H1 (cell line): ENCODE results near the gene CHST3. TPM values are rescaled to one million over a fixed set of nuclear protein-coding genes. Genes with fewer than 3 reads are reported as not detected.

Source experiments
- CBX8 ChIP-seq: fragments of 300-800, 300-1000 bp; sonication (generic); IDR thresholded peaks from 2 replicates; pipeline ENCODE4 v1.7.1; 2016; ENCODE audit warnings: low read depth, low read length, borderline replicate concordance
- CTBP2 ChIP-seq: IDR thresholded peaks from 2 replicates; pipeline ENCODE4 v1.7.0; 2011; ENCODE audit warnings: borderline replicate concordance, mild to moderate bottlenecking, moderate library complexity, mixed read lengths, low read length; ENCODE audit not compliant: insufficient read depth, insufficient read length
- EZH2 ChIP-seq: fragments of 200-600 bp; sonication (generic); IDR thresholded peaks from 2 replicates; pipeline ENCODE4 v1.7.1; 2012; ENCODE audit warnings: low read depth, mild to moderate bottlenecking, moderate library complexity, low read length, inconsistent platforms; ENCODE audit not compliant: severe bottlenecking
- GTF2F1 ChIP-seq: IDR thresholded peaks from 2 replicates; pipeline ENCODE4 v1.6.1; 2012; ENCODE audit warnings: low read depth, low read length, improper control_type of control experiment, borderline replicate concordance
- JUND ChIP-seq: IDR thresholded peaks from 2 replicates; pipeline ENCODE4 v1.6.1; 2011; ENCODE audit warnings: mild to moderate bottlenecking, improper control_type of control experiment, low read length
- PHF8 ChIP-seq: fragments of 200-600 bp; sonication (generic); conservative IDR thresholded peaks from 2 replicates; pipeline ENCODE4 v1.7.1; 2012; ENCODE audit warnings: low read depth, mild to moderate bottlenecking, inconsistent platforms, low read length, moderate library complexity
- POLR2AphosphoS5 ChIP-seq: IDR thresholded peaks from 2 replicates; pipeline ENCODE4 v1.6.1; 2011; ENCODE audit warnings: low read depth, low read length
- SAP30 ChIP-seq: fragments of 300-600 bp; sonication (generic); IDR thresholded peaks from 2 replicates; pipeline ENCODE4 v1.7.1; 2012; ENCODE audit warnings: low read length, moderate library complexity, mild to moderate bottlenecking, inconsistent platforms; ENCODE audit not compliant: insufficient read depth, insufficient replicate concordance
- TAF1 ChIP-seq: IDR thresholded peaks from 2 replicates; pipeline ENCODE4 v1.6.1; 2011; ENCODE audit warnings: mild to moderate bottlenecking, low read depth, low read length
- TEAD4 ChIP-seq: IDR thresholded peaks from 2 replicates; pipeline ENCODE4 v1.6.1; 2012; ENCODE audit warnings: low read depth, low read length, inconsistent platforms, mixed read lengths
- YY1 ChIP-seq: IDR thresholded peaks from 2 replicates; pipeline ENCODE4 v1.6.1; 2011; ENCODE audit warnings: low read depth, mild to moderate bottlenecking, low read length
- polyA plus RNA-seq, 7 experiments: library from polyadenylated mRNA; depleted of rRNA in 3 of 7; stranded (reverse) in 5 of 7; unstranded in 2 of 7; fragments of >200 nt in 5 of 7; fragments of 200-250 nt in 2 of 7; gene quantifications; 1 replicate in 5 of 7; 2 replicates in 1 of 7; 4 replicates in 1 of 7; pipeline versions ENCODE4 v1.2.1 to v1.2.3, GENCODE V29; 2011 to 2013; ENCODE audit warnings: missing spikeins in 2 of 7, mixed read lengths in 2 of 7
- total RNA-seq: library from RNA; stranded (reverse); fragmentation: NEBNext Ultra II Directional; extraction: Animal tissue kit (Norgen Biotek cat#: 25700); gene quantifications from 2 replicates; pipeline ENCODE4 v1.2.1, GENCODE V29; 2021
- TF ChIP-seq, protein P1 (sequence below): IDR thresholded peaks from 2 replicates; pipeline ENCODE4 v1.6.1; 2012; ENCODE audit warnings: inconsistent platforms
- TF ChIP-seq, protein P2 (sequence below), 3 experiments: IDR thresholded peaks; 1 replicate in 2 of 3; 2 replicates in 1 of 3; pipeline versions ENCODE4 v1.5.1 to v1.6.1; 2011; ENCODE audit warnings: low read length in 3 of 3, mild to moderate bottlenecking in 3 of 3, inconsistent platforms in 2 of 3, low read depth in 1 of 3, moderate library complexity in 1 of 3; ENCODE audit not compliant: insufficient read depth in 1 of 3; ENCODE audit errors: control extremely low read depth in 1 of 3
- TF ChIP-seq, protein P3 (sequence below): IDR thresholded peaks from 2 replicates; pipeline ENCODE4 v1.6.1; 2012; ENCODE audit warnings: inconsistent platforms

Gene CHST3
- total and polyA plus RNA-seq, 2 of the 8 experiments (the other 6 are each of a cell fraction or from before 2014, with no cell fraction given), result 2.0 to 5.8 TPM

GRCh38 chr10:71964743-71965515 is 734 bp downstream of the CHST3 start (continued):
- TF ChIP-seq SAP30, result no peak
- TF ChIP-seq CTBP2, result no peak
- TF ChIP-seq PHF8, result no peak
- TF ChIP-seq, protein P1, sequence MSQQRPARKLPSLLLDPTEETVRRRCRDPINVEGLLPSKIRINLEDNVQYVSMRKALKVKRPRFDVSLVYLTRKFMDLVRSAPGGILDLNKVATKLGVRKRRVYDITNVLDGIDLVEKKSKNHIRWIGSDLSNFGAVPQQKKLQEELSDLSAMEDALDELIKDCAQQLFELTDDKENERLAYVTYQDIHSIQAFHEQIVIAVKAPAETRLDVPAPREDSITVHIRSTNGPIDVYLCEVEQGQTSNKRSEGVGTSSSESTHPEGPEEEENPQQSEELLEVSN, result peak; percentile 88
- TF ChIP-seq JUND, result no peak
- peak; percentile 35; the same call in 1 of the 2 replicates for TF ChIP-seq TAF1
- TF ChIP-seq EZH2, result peak; percentile 37
- TF ChIP-seq GTF2F1, result no peak
- TF ChIP-seq, protein P2, sequence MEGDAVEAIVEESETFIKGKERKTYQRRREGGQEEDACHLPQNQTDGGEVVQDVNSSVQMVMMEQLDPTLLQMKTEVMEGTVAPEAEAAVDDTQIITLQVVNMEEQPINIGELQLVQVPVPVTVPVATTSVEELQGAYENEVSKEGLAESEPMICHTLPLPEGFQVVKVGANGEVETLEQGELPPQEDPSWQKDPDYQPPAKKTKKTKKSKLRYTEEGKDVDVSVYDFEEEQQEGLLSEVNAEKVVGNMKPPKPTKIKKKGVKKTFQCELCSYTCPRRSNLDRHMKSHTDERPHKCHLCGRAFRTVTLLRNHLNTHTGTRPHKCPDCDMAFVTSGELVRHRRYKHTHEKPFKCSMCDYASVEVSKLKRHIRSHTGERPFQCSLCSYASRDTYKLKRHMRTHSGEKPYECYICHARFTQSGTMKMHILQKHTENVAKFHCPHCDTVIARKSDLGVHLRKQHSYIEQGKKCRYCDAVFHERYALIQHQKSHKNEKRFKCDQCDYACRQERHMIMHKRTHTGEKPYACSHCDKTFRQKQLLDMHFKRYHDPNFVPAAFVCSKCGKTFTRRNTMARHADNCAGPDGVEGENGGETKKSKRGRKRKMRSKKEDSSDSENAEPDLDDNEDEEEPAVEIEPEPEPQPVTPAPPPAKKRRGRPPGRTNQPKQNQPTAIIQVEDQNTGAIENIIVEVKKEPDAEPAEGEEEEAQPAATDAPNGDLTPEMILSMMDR (IDR thresholded peaks at IDR 0.05; ENCODE audit: control extremely low read depth in 1 of 3, insufficient read depth in 1 of 3, low read depth in 1 of 3, low read length in 3 of 3), result no peak
- TF ChIP-seq, protein P3, sequence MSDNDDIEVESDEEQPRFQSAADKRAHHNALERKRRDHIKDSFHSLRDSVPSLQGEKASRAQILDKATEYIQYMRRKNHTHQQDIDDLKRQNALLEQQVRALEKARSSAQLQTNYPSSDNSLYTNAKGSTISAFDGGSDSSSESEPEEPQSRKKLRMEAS, result peak; percentile 88
- TF ChIP-seq TEAD4, result peak; percentile 83
- TF ChIP-seq POLR2AphosphoS5, result peak; percentile 41; the same call in 1 of the 2 replicates
- no peak for TF ChIP-seq CBX8
- TF ChIP-seq YY1, result no peak
